SU-DHL-6 (cell line): ENCODE data around the gene SUCLG2.

Source experiments
- H2AFZ ChIP-seq: fragments of 200-600 bp; sonication (generic); 2 replicates; pipeline ENCODE4 v1.6.1; 2014; ENCODE audit warnings: low read depth, mild to moderate bottlenecking, moderate library complexity, mixed read lengths, antibody characterized with exemption, low read length; ENCODE audit not compliant: severe bottlenecking
- H3F3A ChIP-seq: fragments of 200-600 bp; shearing (Covaris generic); 2 replicates; pipeline ENCODE4 v1.6.0; 2016; ENCODE audit warnings: antibody characterized with exemption, mild to moderate bottlenecking; ENCODE audit not compliant: insufficient read depth
- H3K27ac ChIP-seq: fragments of 200-600 bp; sonication (generic); 2 replicates; pipeline ENCODE4 v1.5.1; 2016; ENCODE audit warnings: low read depth, mild to moderate bottlenecking, low read length, moderate library complexity, mixed read lengths
- H3K27me3 ChIP-seq: fragments of 200-600 bp; sonication (generic), shearing (Covaris generic); 2 replicates; pipeline ENCODE4 v1.6.0; 2014; ENCODE audit warnings: mild to moderate bottlenecking, low read length
- H3K36me3 ChIP-seq: fragments of 200-600 bp; sonication (generic); 2 replicates; pipeline ENCODE4 v1.6.1; 2014; ENCODE audit warnings: mild to moderate bottlenecking, low read length, mixed read lengths
- H3K4me2 ChIP-seq: fragments of 300-600, 200-600 bp; shearing (Covaris generic), sonication (generic); 2 replicates; pipeline ENCODE4 v1.6.0; 2014; ENCODE audit warnings: low read length, low read depth, mild to moderate bottlenecking; ENCODE audit not compliant: poor library complexity, severe bottlenecking
- H3K4me3 ChIP-seq: fragments of 200-600 bp; sonication (generic); 2 replicates; pipeline ENCODE4 v1.5.1; 2014; ENCODE audit warnings: antibody characterized with exemption, low read length, mild to moderate bottlenecking, mixed read lengths; ENCODE audit not compliant: insufficient read depth, poor library complexity, severe bottlenecking
- H3K79me2 ChIP-seq: fragments of 200-600 bp; sonication (generic); 2 replicates; pipeline ENCODE4 v1.6.1; 2014; ENCODE audit warnings: mild to moderate bottlenecking, low read length, moderate library complexity; ENCODE audit not compliant: insufficient read depth
- H3K9ac ChIP-seq: fragments of 200-600 bp; sonication (generic); 2 replicates; pipeline ENCODE4 v1.7.0; 2014; ENCODE audit warnings: mild to moderate bottlenecking, low read length
- H3K9me2 ChIP-seq: fragments of 200-600 bp; sonication (generic); replicated peaks from 2 replicates; pipeline ENCODE4 v1.6.1; 2014; ENCODE audit warnings: low read length; ENCODE audit not compliant: insufficient read depth
- H3K9me3 ChIP-seq: fragments of 200-600 bp; sonication (generic); 2 replicates; pipeline ENCODE4 v1.6.1; 2014; ENCODE audit warnings: low read length, mixed read lengths; ENCODE audit not compliant: insufficient read depth
- H4K20me1 ChIP-seq: fragments of 200-600 bp; sonication (generic); 2 replicates; pipeline ENCODE4 v1.6.1; 2014; ENCODE audit warnings: low read depth, mild to moderate bottlenecking, antibody characterized with exemption, low read length, moderate library complexity, mixed read lengths
- CTCF ChIP-seq: fragments of 200-600 bp; sonication (generic); IDR thresholded peaks from one replicate; pipeline ENCODE4 v1.5.1; 2017; ENCODE audit warnings: antibody characterized with exemption, mild to moderate bottlenecking, low read length, moderate library complexity; ENCODE audit not compliant: insufficient read depth, poor library complexity, severe bottlenecking
- EZH2phosphoT487 ChIP-seq: fragments of 200-600 bp; sonication (generic), shearing (Covaris generic); conservative IDR thresholded peaks from 2 replicates; pipeline ENCODE4 v1.6.1; 2018; ENCODE audit warnings: mild to moderate bottlenecking, antibody characterized with exemption, low read length, moderate library complexity, mixed read lengths

Gene SUCLG2

GRCh38 chr3:67642734-67643133 lies 11.7 kb downstream of the SUCLG2 start:
- Histone ChIP-seq H3F3A (no peaks in the 10 kb centered on the region), H3K4me2 (no peak overlapping the region), H3K27ac (no peak overlapping the region), H2AFZ (no peak overlapping the region), H3K4me3 (no peak overlapping the region), H3K9me2 (no peaks in the 10 kb centered on the region), H4K20me1 (no peaks in the 10 kb centered on the region; the same call in 1 of the 2 replicates), H3K79me2 (peaks cover 35% of the 10 kb centered on the region), H3K36me3 (no peaks in the 10 kb centered on the region), H3K27me3 (no peaks in the 10 kb centered on the region), H3K9me3 (no peaks in the 10 kb centered on the region), H3K9ac (no peak overlapping the region)
- TF ChIP-seq CTCF (no peak), EZH2phosphoT487 (no peak)

- Histone ChIP-seq H3K27me3 (no peaks in the 10 kb centered on the region), H3K27ac (no peak overlapping the region), H2AFZ (no peak overlapping the region), H3K4me2 (no peak overlapping the region), H3K9me3 (no peaks in the 10 kb centered on the region), H3K4me3 (no peak overlapping the region), H3F3A (no peaks in the 10 kb centered on the region), H3K9me2 (no peaks in the 10 kb centered on the region), H4K20me1 (no peaks in the 10 kb centered on the region; the same call in 1 of the 2 replicates), H3K36me3 (peaks cover 2% of the 10 kb centered on the region; the same call in 1 of the 2 replicates), H3K79me2 (peaks cover 39% of the 10 kb centered on the region), H3K9ac (no peak overlapping the region)
- no peak for TF ChIP-seq EZH2phosphoT487
- no peak for TF ChIP-seq CTCF
These were observed 12.2 kb downstream of the SUCLG2 start for GRCh38 chr3:67642190-67642589.

DNA sequence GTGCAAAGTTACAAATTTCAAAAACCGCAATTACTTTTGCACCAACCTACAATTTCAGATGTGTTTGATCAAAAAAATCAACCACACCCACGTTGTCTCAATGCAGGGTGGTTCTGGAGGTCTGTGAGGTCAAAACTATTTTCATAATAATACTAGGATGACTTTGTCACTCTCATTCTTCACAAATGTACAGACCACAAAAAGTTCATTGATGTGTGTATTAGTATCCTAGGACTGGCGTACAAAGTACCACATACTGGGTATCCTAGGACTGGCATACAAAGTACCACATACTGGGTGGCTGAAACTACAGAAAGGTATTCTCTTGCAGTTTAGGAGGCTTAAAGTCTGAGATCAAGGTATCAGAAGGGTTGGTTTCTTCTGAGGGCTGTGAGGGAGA lies 13.0 kb downstream of the SUCLG2 start:
- peaks cover 5% of the 10 kb centered on the region; the same call in 1 of the 2 replicates for H3K36me3 ChIP-seq

More for the DNA sequence above, 13.0 kb downstream of the SUCLG2 start:
- Histone ChIP-seq H3K4me3 (no peak overlapping the region), H4K20me1 (no peaks in the 10 kb centered on the region; the same call in 1 of the 2 replicates), H3K4me2 (no peak overlapping the region), H3K9ac (no peak overlapping the region), H3K27me3 (no peaks in the 10 kb centered on the region), H3K79me2 (peaks cover 37% of the 10 kb centered on the region), H2AFZ (no peak overlapping the region), H3F3A (no peaks in the 10 kb centered on the region), H3K9me2 (no peaks in the 10 kb centered on the region), H3K27ac (no peak overlapping the region), H3K9me3 (no peaks in the 10 kb centered on the region)
- no peak for TF ChIP-seq CTCF
